HG03520 (cell line): ENCODE results near the gene ACOT8.
"Not testable (repeated sequence)": the region's sequence is repeated elsewhere in the genome, so short reads cannot be mapped to it uniquely, and the experiment has no call there.

Experiments used
- ATAC-seq: cut with Tn5 transposase; IDR thresholded peaks from one replicate; pipeline ENCODE4 v1.9.1; 2021; ENCODE audit warnings: mild to moderate bottlenecking, moderate library complexity; ENCODE audit not compliant: unreplicated experiment

The ACOT8 gene

GRCh38 chr20:45829673-45830106, 27.5 kb downstream of the ACOT8 start:
- not testable (repeated sequence) for ATAC-seq

- ATAC-seq = no peak
These were observed 28.6 kb downstream of the ACOT8 start for GRCh38 chr20:45828589-45828988.

- no peak for ATAC-seq
These were observed 29.5 kb downstream of the ACOT8 start for GRCh38 chr20:45827712-45828111.

DNA sequence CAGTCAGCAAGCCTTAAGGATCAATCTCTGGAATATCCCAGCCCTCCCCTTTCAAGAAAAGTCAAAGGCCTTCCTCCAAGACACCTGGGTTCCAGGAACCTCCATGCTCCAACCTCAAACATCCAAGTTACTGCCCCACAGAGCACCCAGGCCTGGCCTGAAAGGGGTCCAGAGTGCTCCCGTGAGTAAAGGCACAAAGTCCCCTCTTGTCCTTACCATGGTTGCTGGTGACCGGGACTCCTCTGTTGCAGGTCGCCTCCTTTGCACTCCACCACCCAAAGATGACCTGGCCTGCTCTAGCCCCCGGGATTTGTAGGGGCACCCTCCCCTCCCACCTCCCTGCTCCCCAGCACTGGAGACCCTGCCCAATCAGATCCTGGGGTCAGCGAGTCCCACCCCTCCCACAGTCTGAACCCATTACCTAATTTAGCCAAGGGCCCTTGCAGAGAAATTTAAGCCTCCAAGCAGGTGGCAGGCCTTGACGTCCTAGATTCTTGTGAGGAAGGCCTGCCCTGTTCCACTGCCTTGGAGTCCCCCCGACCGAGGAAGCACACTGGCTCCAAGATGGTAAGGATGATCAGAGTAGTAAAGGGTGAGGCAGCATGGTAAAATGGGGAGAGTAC, 30.1 kb downstream of the ACOT8 start, which contains the start of gene TNNC2:
Gene TNNC2 (minus strand): TSS at position 283 of the 623 bp plus-strand sequence. CDS start 64 bp downstream, at position 219.
- no peak for ATAC-seq

DNA sequence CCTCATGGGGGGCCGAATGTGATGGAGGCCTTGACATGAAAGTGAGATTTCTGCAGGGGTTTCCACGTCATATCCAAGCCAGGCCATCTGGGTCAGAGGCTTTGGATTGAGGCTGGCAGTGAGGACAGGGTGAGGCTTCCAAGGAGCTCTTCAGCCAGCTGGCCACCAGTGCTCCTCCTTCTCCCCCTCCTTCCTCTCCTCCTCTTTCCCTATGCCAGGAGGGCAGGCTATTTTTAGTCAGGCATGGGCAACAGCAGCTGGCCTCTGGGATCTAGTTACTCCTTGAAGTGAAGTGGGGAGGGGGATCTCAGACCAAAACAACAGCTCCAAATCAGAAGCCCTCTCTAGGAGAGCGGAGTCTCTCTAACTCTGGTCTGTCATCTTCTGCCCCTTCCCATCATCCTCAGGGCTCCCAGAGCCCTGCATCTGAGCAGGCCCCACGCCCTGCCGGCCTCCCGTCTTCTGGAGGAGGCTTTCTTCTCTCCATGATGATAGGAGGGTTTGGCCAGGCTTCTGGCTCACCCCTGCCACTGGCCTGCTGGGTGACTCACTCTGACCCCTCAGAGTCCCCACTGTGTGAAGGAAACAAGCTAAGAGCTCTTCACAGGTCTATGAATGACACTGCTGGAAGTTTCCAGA, 30.7 kb downstream of the ACOT8 start:
- no peak for ATAC-seq

DNA sequence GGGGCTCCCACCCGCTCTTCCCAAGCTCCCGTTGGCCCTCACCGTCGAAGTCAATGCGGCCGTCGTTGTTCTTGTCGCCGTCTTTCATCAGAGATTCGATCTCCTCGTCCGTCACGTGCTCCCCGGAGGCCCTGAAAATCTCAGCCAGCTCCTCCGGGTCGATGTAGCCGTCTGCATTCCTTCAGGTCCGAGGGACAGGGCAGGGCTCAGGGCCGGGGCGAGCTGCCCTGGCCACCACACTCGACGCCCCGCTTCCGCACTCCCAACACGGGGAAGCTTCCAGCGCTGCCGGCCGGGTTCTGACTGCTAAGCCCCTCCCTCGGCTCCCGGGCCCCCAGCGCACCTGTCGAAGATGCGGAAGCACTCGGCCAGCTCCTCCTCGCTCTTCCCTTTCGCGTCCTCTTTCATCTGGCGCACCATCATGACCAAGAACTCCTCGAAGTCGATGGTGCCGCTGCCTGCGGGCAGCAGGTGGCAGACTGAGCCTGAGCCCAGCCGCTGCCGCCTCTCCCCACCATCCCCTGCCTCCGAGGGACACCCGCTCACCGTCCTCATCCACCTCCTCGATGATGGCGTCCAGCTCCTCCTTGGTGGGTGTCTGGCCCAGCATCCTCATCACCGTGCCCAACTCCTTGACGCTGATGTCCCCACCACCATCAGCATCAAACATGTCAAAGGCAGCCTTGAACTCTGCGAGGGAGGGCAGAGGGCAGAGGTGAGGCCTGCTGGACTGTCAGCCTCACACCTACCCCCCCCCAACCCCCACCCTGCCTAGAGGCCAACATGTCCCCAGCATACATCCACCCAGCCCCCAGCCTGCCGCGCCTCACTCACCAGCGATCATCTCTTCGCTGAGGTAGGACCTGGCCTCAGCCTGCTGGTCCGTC, 33.0 kb downstream of the ACOT8 start:
- ATAC-seq = no peak

DNA sequence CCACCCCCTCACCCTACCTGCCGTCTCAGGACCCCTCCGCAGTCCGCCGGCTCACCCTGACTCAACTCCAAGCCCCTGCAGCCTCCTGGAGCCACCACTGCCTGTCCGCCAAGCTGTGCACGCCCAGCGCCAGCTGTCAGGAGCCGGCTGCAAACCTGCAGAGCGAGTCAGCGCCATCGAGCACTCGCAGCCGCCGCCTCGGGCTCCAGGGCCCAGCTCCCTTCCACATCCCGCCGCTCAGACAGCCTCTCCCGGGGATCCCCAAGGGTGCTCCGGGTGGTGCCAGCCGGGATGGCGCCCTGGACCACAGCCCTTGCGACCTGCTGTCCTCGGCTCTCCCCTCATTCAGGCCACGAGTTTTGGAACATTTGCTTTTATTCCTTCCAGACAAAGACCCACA, 34.3 kb downstream of the ACOT8 start:
- no peak for ATAC-seq

DNA sequence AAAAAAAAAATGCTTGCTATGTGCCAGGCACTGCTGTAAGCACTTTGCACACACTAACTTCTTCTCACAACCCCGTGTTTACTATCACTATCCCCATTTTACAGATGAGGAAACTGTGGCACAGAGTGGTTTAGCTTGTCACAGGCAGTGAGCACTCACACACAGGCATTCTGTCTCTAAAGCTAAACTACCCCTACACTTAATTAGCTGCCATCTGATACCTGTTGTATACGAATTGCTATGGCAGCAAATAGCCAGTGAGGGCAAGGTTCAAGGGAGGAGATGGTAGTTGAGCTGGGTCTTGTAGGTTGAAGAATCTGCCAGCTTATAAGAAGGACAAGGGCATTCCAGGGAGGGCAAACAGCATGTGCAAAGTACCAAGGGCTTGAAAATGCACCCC, 35.2 kb downstream of the ACOT8 start:
- ATAC-seq = no peak

DNA sequence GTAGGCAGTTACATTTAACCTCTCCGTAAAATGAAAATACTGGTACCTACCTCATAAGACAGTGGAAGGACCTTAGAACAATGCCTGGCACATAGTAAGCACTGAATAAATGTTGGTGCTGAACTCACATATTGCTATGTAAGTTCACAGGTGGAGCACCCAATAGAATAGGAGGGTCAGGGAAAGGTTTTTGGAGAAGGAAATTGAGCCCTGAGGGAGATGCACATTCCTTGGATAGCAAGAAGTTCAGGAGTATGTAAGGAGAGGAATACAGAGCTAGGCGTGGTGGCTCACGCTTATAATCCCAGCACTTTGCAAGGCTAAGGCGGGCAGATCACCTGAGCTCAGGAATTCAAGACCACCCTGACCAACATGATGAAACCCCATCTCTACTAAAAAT, 37.7 kb downstream of the ACOT8 start:
- ATAC-seq = no peak

DNA sequence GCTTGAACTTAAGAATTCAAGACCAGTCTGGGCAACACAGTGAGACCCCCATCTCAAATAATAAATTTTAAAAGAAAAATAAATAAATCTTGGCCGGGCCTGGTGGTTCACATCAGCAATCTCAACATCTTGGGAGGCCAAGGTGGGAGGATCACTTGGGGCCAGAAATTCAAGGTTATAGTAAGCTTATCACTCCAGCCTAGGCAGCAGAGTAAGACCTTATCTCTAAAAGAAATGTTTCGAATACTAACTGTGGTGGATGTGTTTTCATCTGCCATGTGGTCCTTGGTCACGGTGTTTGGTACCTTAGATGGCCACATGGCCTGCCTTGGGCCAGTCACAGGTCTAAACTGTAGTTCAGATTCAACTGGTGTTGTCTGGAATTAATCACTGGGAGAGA, 39.0 kb downstream of the ACOT8 start:
- ATAC-seq = no peak

DNA sequence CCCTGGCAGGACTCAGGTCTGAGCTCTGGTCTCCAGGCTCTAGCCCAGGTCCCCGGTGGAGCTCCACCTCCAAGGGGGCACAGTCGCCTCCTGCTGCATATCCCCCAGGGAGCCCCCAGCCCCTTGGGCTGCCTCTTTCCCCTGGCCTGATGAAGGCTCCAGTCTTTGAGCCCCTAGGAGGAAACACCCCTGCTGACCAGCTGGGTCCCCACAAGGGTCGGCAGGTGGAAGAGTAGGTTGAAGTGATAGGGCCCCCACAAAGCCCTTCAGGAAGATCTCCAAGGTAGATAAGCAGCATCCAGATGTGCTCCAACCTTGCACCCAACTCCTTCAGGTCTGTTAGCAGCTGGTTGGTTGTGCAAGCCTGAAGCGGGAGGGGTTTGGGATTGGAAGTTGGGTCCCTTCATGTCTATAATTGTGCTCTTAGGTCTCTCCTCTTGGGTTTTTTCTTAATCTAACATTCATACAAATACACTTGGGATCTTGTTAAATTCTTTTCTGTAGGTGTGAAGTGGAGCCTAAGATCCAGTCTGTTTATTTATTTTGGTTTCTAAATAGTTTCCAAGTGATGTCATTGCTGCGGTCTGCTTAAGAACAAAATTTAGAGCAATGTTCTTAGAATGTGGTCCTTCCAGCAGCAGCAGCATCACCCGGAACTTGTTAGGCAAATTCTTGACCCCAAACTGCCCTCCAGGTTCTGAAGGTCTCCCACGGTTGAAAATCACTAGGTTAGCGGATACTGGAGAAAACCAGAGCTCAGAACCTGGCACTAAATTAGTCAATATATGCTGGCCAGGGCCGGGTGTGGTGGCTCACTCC, 39.6 kb downstream of the ACOT8 start:
- no peak for ATAC-seq

DNA sequence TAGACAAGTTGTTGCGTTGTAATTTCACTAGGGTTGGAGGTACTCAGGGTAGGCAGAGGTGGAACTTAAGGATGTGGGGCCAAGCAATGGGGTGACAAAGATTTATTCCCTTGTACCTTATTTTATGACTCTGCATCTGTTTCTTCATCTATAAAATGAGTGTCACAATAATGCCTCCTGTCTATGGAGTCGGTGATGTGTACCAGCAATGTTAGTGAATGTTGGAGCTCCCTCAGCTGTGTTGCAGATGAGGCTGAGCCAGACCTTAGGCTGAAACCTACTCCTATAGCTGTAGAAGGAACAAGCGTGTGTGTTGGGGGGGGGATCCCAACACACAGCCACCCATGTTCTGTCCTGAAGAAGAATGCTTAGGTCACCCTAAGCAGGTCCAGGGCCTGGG, 40.2 kb downstream of the ACOT8 start:
- ATAC-seq = no peak

GRCh38 chr20:45814314-45814713, 42.9 kb downstream of the ACOT8 start:
- no peak for ATAC-seq

- ATAC-seq = no peak
These were observed 43.7 kb downstream of the ACOT8 start for GRCh38 chr20:45813489-45813888.

DNA sequence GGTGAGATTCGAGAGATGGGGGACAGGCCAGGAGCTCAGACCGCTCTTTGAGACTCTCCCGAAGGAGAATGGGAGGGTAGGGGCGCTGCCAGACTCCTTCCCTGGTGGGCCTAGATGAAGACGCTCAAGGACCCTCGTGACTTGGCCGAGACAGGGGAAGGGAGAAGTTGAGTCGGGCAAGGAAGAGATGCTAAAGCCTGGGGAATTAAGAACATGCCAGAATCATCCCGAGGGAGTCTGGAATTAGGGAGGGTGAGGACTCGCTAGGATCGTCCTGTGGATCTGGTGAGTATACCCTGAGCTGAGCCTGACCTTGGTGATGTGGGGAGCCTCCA, 44.2 kb downstream of the ACOT8 start:
- no peak for ATAC-seq

- ATAC-seq = peak; percentile 98
These were observed 44.8 kb downstream of the ACOT8 start, which contains the start of gene UBE2C for GRCh38 chr20:45812157-45813005. TSS of gene UBE2C (plus strand) at chr20:45812644. CDS start at chr20:45812696, 52 bp downstream.

DNA sequence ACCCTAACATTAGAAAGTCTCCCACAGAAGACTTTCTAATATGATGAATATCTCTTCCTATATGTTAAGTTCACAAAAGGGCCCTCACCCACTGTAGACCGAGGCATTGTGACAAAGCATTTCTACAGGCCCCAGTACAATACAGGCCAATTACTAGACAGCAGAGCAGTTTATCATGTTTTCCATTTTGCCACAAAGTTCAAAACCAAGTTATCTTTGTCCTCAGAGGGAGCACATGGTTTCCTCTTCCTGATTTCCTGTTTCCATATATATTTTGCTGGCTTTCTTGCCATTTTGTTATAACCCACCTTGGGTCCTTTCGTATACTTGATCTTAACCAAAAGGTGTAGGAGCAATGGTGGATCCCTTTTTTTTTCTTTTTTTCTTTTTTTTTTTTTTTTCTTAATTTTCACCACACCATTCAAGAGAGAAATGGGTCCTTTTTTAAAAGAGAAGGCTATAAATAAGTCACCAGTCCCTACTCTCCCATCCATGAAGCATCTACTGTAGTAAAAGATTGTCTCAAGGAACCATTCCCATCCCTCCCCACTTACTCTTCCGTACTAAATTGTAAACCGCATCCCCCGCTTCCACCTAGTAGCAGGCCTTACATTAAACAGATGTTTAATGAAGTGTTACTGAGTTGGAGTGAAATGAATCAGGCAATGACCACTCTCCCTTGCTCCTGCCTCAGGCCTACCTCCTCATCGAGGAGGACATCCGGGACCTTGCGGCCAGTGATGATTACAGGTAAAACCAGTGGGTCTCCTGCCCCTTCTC, 46.8 kb downstream of the ACOT8 start:
- no peak for ATAC-seq

GRCh38 chr20:45801851-45802250, 55.3 kb downstream of the ACOT8 start:
- ATAC-seq = no peak

DNA sequence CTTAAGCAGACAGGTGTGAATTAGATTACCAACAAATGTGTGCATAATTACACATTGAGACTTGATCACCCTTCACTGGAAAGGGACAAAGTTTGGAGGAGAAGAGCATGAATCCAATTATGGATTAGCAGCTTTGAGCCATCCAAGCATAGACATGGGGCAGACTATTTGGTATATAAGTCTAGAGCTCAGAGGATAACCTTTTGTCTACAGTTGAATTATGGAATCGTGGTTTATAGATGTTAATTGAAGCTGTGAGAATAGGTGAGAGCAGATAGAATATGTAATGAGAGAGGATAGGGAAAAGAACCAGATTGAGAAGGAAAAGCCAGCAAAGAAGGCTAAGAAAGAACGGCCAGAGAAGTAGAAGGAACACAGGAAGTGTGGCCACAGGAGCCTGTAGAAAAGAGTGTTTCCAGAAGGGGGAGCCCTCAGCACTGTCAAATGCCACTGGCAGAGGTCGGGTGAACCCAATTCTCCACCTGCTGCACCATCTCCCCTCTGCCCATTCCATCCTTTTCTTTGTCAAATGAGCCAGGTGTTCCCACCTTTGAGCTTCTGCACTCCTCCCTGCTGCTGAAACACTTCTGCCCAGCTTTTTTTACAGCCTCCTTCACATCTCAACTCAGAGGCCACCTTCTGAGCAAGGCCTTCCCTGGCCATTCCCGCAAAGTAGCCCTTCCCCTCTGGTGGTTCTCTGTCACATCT, 58.1 kb downstream of the ACOT8 start:
- no peak for ATAC-seq
